Activated CD4-positive, alpha-beta T cell treated with anti-CD3 and anti-CD28 coated beads, Interleukin-2, amount 50 U/mL, for 16 hours (primary cell): ENCODE measurements around the gene SLC1A2.

Experiments used
- DNase-seq: peaks from one replicate; pipeline ENCODE4 v3.0.0-alpha.2; 2020

SLC1A2 gene

DNA sequence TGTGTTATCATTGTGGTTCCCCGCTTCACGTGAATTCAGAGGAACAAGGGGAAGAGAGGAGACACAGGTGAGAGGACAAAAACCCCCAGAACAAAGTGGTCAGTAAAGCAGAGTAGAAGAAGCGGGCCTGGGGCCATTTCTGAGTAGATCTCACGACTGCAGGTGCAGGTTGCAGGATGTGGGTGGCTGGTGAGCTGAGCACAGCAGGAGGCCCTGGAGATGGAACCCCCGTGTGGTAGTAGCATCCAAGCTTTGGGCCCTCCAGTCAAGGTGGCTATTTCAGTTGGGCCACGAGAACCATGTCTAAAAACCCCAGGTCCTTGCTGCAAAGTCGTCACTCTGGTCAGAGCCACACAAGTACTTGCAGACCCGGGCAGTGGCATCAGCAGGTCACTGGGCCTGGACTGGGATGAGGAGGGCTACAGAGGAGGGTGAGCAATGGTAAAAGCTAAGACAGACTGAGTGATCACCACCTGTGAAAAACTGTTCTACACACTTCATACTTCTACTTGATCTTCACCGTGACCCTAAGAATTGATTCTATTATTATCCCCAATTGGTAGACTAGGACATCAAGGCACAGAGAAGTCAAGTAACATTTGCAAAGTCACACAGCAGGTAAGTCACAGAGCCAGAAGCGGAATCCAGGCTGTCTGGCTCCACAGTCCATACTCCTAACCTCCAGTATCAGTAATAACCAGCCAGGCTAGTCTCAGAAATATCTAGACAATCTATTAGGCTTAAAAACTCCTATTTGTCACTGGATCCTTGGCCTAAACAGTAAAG lies 43.8 kb downstream of the SLC1A2 start:
- DNase-seq, result no peak

DNA sequence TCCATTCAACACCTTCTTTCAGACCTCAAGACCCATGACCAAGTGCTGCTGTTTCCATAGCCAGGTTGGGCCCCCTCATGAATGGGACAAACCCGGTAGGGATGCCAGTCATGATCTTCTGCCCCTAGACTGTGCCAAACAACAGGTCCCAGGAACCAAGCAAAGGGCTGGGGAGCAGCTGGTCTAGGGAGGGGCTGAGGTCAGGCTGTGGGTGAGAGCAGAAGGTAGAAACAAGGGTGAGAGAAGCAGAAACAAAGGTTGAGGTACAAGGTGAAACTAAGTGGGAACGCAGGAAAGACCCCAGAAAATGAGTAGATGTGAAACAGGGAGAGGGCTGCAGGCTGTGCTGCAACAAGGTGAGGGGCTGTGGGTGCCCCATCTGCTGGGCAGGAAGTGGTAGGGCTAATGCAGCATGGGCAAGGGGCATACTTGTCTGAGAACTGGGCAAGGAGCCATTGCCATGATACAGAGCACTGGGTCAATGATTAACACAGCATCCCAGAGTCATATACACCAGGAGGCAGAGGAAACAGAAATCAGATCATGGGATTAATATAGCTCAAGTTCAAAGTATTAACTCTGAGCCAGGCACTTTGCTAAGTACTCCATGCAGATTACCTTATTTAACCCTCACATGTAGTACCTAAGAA lies 45.9 kb downstream of the SLC1A2 start:
- DNase-seq, result no peak

DNA sequence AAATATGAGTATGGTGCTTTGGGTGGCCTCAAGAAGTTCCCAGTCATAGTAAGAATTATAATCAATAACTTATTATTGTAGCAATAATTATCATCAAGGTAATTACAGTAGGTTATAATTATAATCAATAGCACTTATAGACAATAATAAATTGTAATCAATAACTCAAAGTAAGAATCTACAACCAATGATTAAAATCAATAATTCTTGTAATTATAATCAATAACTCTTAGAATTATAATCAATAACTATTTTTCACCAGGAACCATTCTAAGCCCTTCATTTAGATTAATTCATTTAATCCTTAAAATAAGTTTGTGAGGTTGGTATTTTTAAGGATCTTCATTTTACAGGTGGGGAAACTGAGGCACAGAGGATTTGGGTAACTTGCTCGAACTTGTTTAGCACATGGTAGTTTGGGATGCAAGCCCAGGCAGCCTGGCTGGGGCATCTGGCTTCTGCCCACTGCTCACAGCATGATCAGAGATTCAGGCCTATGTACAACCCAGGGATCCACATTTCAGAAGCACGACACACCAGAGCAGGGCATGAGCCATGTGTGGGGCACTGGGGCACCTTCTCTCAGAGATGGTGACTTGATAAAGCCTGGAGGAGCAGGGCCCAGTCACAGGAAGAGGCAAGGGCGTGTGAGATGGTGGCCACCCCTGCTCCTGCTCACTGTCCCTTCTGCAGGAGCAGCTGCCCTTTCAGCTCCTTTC lies 46.6 kb downstream of the SLC1A2 start:
- DNase-seq, result no peak

DNA sequence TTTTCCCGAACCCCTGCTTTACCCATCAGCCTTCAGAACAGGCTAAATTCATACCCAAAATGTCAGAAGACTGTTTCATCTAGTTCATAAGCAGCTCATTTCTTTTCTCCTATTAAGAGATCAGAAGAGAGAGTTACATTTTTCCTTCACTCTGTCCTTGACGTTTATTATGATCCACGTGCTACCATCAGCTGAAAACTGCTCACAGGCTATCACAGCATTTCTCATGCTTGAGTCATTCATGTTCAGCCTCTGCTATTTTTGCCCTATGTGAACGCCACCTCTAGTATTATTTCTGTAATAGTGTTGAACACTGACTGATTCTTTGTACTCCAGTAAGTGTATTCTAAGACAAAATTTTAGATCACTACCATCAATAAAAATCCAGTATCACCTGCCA lies 51.9 kb downstream of the SLC1A2 start:
- DNase-seq, result no peak

DNA sequence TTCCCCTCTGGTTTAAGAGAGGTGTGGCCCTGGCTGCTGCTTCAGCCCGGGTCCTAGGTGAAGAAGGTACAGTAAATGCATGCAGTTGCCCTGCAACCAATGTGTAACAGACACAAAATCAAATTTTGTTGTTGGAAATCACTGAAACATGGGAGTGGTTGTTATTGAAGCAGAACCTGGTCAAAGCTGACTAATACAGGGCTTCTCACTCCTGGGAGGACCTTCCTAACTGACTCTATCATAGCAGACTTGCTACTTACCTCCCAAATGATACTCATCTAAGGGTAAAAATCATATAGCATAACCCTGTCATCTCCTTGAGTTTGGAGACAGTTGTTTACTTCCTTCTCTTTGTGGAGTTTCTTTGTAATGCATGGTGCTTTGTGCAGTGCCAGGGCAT lies 52.6 kb downstream of the SLC1A2 start:
- no peak for DNase-seq

DNA sequence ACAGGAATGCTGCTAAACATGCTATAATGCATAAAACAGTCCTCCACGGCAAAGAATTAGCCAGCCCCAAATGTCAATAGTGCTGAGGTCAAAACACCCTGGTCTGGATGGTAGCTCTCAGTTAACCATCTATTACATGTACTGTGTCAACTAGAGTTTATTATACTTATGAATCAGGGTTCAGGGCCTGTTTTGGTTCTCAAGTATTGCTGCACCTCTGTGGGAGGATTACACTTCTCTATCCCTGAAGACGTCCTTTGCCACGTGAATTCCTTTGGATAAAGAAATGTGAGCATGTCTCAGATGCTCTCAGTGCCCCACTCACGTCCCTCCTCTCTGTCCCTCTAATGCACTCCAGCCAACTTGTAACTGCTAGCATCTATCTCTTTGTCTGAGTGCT lies 53.4 kb downstream of the SLC1A2 start:
- no peak for DNase-seq

DNA sequence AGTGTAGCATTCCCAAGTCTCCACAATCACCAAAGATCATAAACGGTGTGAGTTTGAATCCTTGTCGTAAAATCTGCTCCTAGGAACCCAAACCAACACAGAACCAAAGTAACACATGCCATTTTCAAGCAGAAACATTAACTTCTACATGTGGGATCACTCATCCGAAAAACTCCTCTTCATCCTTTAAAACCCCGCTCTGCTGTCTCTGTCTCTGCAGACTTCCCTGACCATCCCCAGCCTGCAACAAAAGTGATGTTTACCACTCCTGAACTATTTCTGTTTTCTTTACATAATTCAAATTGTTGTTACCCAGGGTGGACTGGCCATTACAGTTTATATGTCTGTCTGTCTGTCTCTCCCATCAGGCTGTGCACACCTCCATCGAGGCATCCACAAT lies 54.0 kb downstream of the SLC1A2 start:
- DNase-seq, result no peak

DNA sequence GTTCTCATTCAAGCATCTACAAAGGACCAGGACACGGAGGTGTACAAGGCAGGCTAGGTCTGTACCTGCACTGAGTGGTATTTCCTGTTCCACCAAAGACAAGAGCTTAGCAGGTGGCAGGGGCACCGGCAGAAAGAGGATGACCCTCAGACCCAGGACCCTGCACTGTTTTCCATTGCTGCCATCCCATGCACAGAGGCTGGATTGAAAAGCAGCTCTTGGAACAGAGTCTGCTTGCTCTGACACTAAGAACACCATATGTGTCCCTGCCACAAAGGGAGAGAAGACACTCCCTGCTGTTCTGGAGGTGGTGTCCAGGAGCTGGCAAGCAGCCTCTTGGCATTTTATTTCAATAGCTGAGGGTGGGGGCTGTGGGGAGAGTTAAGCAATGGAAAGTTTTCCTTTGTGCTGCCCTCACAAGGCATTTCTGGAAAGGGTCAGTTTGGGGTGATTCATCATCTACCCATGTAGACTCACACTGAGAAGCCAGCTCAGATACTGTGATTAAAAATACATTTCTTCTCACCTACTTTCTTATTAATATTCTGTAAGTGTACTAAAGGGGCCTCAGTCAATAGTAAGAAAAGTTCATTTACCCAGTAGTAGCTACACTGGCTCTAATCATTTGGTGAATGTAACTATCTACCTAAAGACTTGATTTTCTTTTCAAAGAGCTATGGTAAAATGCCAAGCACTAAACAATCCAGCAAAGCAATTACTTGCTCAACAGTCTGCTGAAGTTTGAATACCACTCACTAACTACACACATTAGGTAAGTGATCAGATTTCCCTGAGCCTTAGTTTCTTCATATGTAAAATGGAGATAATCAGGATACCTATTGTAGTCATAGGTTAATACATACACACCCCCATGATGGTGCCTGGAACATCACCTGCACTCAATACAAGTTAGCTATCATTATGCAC lies 55.2 kb downstream of the SLC1A2 start:
- no peak for DNase-seq

DNA sequence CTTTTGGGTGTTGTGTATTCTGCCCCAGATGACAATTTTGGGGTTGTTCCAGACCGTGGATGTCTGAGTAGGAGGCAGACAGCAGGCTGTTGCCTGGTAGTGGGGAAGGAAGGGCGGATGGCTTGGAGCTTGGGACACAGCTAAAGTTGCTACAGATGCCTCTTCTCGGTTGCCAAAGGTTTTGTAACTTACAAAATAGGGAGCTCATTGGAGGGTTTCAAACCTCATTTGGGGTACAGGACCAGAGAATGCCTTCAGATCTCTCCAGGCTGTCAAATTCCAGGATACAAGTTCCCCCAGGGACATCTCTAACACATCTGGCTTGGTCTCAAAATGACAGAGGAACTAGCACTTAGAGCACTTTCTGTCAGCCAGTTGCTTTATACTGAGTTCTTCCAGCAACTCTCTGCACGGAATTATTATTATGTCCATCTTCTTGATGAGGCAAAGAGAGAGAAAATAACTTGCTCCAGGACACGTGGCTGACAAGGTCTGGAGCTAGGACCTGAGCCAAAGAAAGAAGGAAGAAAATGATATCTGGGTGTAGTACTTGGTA lies 56.0 kb downstream of the SLC1A2 start:
- DNase-seq, result no peak

DNA sequence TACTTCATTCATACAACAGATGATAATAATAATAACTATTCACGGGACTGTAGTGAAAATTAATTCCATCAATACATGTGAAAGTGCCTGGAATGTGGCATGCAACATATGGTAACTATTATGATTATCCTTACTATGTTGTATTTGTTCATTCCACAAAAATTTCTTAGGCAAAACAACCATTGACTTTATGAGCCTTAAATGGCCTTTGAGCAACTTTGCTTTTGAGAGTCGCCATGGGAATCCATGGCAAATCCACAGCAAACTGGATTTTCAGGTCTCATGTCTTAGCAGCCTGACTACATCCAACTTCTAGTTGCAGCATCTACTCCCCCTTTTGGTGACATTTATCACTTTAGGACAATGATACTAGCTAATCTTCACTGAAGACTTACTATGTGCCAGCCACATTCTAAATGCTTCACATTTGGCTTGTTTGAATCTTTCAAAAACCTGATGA lies 56.8 kb downstream of the SLC1A2 start:
- no peak for DNase-seq

DNA sequence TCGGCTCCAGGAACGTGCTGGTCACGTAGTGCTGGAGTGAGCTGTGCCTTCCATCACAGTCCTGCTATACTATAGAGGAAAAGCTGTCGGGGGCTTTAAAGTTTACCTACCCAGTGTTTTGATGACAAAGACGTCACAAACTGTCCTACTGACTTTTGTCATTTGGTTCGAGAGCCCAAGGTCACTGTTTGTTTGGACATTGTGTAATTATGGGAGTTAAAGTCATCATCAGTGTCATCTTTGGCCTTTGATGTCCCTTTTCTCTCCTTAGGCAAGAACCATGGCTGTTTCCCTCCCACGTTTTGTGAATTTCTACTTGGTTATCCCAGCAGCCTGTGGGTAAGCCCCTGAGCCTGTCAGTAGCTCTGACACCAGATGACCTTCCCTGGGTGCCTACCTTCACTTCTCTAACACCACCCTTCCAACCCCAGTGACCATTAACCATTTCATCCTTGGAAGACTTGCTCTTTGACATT lies 59.3 kb downstream of the SLC1A2 start:
- DNase-seq, result no peak

DNA sequence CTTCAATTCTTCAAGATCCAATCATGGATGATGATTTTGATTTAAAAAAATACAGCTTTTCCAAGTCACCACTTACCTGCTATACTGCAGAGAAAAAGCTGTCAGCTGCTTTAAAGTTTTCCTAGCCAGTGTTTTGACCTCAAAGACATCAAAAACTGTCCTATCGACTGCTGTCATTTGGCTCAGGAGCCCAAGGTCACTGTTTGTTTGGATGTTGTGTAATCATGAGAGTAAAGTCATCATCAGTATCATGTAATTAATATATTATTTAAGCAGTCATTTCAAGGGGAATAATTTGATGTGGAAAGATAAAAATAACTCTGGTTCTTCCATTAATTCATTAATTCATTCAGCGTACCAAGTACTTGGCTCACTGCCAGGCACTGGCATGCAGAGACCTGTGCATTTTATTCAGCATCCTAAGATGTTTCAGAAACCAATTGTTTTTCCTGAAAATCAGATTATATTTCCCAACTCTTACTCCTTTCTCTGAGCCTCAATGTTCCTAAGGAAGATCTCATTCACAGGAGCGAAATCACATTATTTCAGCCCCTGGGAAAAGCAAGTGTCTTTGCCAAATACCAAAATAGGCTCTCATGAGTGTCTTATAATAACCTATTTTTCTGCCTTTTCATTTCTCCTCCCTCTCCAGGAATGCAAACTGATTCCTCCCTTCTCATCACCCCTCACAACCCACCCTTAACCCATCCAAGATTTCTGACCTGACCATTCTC lies 59.9 kb downstream of the SLC1A2 start:
- no peak for DNase-seq

DNA sequence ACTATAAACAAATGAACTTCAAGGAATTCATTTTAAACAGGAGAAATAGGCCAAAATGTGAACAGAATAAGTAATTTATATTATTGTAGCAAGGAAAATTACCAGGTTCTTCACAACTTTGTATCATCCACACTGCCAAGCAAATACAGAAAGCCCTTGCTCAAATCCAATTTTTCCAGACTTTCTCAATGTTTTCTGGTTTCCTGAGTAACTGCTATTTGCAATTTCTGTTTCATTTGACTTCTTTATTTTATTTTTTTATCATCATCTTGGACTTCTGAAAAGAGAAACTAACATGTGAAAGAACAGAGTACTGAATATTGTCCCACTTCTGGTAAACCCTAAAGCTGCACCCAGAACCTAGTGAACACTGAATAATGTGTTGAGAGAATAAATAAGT lies 61.0 kb downstream of the SLC1A2 start:
- DNase-seq, result no peak

DNA sequence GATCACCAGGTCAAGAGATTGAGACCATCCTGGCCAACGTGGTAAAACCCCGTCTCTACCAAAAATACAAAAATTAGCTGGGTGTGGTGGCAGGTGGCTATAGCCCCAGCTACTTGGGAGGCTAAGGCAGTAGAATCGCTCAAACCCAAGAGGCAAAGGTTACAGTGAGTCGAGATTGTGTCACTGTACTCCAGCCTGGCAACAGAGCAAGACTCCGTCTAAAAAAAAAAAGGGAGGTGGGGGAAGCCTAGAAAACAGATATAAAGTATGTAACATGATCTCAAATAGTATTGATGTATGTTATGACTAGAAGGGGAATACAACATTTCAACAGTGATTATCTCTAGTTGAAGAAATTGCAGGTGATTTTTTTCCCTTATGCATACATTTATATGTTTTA lies 61.4 kb downstream of the SLC1A2 start:
- DNase-seq, result no peak

DNA sequence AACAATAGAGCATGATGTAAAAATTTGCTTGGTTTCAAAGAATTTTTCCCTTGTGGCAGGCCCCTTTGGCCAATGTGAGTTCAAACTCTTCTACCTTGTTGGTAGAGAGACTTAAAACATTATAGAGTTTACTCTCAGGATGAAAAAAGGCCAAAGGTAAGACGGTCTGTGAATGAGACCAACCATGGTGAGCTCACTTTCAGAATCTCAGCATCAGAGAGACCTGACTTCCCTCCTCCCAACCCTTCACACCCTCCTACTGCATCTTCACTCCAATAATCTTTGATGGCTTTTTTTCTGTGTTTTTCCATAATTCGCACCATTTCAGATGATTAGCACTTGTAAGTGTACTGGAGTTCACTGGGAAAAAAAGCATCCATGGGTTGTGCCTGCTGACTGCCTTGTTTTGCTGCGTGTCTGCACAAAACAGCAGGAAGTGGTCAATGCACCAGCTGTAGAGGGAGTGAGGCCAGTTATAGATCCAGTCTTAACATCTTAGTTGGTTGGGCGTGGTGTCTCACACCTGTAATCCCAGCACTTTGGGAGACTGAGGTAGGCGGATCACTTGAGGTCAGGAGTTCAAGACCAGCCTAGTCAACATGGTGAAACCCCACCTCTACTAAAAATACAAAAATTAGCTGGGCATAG lies 64.1 kb downstream of the SLC1A2 start:
- no peak for DNase-seq

DNA sequence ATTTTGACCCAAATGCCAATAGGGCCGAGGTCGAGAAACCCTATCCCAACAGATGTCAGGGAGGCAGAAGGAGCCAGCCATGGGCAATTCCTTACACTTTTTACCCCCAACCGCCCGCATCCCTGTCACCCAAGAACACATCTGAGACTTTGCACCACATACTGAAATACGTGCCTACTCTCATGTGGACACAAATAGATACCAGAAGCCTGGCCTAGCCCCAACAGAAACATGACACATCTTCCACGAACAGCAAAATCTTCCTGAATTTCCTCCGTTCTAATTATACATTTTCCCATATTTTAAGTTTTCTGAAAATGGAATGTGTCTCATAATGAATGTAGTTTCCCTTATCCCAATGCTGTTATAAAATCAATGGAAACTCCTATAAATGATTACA lies 64.7 kb downstream of the SLC1A2 start:
- DNase-seq, result no peak

DNA sequence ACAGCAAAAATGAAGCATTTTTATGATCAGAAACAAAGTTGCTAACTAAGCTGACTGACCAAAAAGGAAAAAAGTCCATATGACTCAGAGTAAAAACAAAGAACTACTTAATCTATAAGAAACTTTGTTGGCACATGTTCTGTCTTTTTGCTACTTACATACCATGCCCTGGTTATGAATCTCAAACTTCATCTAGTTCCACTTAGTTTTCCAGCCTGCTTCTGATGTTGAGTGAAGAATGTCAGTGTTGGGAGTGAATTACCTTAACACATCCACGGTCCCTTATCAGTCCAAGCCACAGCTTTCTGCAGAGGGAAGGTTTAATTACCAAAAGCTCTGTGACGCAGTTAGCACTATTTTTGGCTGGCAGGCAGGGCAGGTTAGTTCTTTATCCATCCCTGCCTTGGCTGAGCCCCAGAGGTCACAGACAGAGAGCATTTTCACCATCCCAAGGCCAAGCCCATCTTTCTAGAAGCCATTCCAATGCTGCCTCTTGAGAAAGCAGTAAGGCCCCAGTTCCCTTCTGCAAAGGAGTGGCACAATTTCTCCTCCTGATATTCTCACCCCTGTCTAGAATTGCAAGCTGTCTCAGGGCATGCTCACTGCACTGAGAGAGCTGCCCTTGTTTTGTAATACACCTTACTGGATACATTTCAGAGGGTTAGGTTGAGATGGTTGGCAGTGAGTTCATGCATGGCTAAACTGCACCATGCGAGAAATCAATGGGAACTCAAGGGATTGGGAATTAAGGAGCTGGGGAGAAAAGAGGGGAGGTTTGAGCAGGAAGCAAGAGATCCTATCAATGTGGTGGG lies 67.1 kb downstream of the SLC1A2 start:
- DNase-seq, result no peak

DNA sequence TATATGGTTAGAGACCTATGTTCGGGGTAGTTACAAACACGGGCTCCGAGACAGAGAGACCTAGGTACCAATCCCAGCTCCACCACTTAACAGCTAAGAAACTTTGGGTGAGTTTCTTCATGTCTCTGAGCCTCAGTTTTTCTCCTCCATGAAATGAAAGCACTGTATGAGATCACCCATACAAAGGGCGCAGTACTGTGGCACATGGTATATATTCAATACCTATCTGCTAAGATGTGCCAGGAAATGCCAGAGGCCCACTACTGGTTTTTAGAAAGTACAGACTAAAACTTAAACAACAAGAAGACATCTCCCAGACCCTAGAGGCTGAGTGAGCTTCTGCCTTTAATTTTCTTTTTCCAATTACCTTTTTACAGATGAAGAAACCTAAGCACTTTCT lies 69.5 kb downstream of the SLC1A2 start:
- DNase-seq, result no peak

DNA sequence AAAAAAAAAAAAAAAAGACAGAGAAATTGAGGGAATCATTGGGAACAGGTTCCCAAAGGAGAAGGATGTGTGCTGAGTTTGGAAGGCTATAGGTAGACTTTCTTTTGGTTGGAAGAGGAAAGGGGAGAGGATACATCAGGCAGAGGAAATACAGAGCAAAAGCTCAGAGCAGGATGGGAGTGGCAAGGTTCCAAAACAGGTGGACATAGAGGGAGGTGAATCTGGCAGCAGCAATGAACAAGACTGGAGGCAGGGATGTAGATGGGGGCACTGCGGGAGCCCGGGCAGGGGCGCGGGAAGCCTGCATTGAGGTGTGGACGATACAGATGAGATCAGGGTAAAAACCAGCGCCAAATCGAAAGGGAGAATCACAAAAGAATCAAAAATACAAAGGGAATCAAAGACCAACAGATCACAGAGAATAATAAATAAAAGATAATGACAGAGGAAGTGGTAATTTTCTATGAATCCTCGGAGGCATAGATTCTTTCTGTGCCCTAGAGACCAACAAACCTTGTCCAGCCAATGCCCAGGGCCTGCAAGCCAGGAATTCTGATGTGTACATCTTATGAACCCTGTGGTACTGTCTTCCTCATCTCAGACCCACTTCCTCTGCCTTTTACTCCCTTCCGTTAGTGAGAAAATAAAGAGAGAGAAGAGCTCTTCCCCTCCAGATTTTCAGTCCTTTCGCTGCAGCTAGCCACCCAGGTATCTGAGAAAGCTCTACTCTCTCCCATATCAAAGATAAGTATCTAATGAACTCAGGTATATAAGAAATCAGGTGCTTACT lies 70.3 kb downstream of the SLC1A2 start:
- DNase-seq, result no peak
